A673 (cell line): ENCODE data around the gene PDAP1. TPM values are rescaled to one million over a fixed set of nuclear protein-coding genes. Genes with fewer than 3 reads are reported as not detected.

Experiments used
- BruUV-seq: library from RNA; stranded (reverse); fragments of 400-500 nt; replicated peaks from 2 replicates; lab custom pipeline; 2021; lab: Mats Ljungman, UMichigan
- CTCF ChIA-PET: fragments of 300-600 bp; sonication (Branson Sonifier 250); formaldehyde crosslinking; loops from one replicate; lab custom pipeline; 2022; ENCODE audit warnings: antibody characterized with exemption; lab: Charles Lee
- POLR2A ChIA-PET: fragments of 300-600 bp; sonication (Branson Sonifier 250); formaldehyde crosslinking; loops from one replicate; lab custom pipeline; 2022; ENCODE audit warnings: antibody characterized with exemption; ENCODE audit not compliant: low non-redundant PET; lab: Charles Lee
- DNase-seq: peaks from one replicate; pipeline ENCODE4 v3.0.0-alpha.2; 2015; ENCODE audit warnings: low spot score
- H3K27ac ChIP-seq: fragments of 200-600 bp; sonication (generic); 2 replicates; pipeline ENCODE4 v1.5.1; 2016; ENCODE audit warnings: mixed run types, low read depth, mild to moderate bottlenecking, mixed read lengths, antibody characterized with exemption, low read length; ENCODE audit not compliant: poor library complexity, severe bottlenecking
- H3K27me3 ChIP-seq: fragments of 200-600 bp; sonication (generic); replicated peaks from 2 replicates; pipeline ENCODE4 v1.6.1; 2017; ENCODE audit warnings: mixed run types, low read depth, mild to moderate bottlenecking, mixed read lengths, antibody characterized with exemption, low read length; ENCODE audit not compliant: insufficient read depth, poor library complexity
- H3K36me3 ChIP-seq: fragments of 200-600 bp; sonication (generic); 2 replicates; pipeline ENCODE4 v1.6.1; 2016; ENCODE audit warnings: mixed run types, mild to moderate bottlenecking, mixed read lengths, antibody characterized with exemption, low read length; ENCODE audit not compliant: insufficient read depth, poor library complexity, severe bottlenecking
- H3K4me1 ChIP-seq: fragments of 200-600 bp; sonication (generic); 2 replicates; pipeline ENCODE4 v1.6.1; 2017; ENCODE audit warnings: mixed run types, mild to moderate bottlenecking, mixed read lengths, antibody characterized with exemption, low read length; ENCODE audit not compliant: insufficient read depth, poor library complexity, severe bottlenecking
- H3K4me3 ChIP-seq: fragments of 200-600 bp; sonication (generic); 2 replicates; pipeline ENCODE4 v1.5.1; 2016; ENCODE audit warnings: low read depth, mixed run types, mild to moderate bottlenecking, mixed read lengths, low read length; ENCODE audit not compliant: poor library complexity, severe bottlenecking
- H3K9me3 ChIP-seq: fragments of 200-600 bp; sonication (generic); 2 replicates; pipeline ENCODE4 v1.6.1; 2016; ENCODE audit warnings: mixed run types, low read depth, mild to moderate bottlenecking, mixed read lengths, antibody characterized with exemption, low read length; ENCODE audit not compliant: poor library complexity, severe bottlenecking
- EZH2 ChIP-seq: fragments of 200-600 bp; sonication (generic); IDR thresholded peaks from 2 replicates; pipeline ENCODE4 v1.6.1; 2017; ENCODE audit warnings: borderline replicate concordance, low read depth, mild to moderate bottlenecking, mixed read lengths, antibody characterized with exemption, low read length; ENCODE audit not compliant: poor library complexity, severe bottlenecking
- intact Hi-C: fragments of 100-400 bp; cut with micrococcal nuclease; formaldehyde crosslinking; loops from one replicate; pipeline ENCODE4 v1.10.0; 2022; ENCODE audit not compliant: unreplicated experiment
- total RNA-seq: library from RNA; stranded (reverse); gene quantifications from 2 replicates; pipeline ENCODE4 v1.2.3, GENCODE V29; 2021
- TF ChIP-seq, protein P1 (sequence below): fragments of 300-800, 200-600 bp; sonication (generic); conservative IDR thresholded peaks from 2 replicates; pipeline ENCODE4 v1.5.1; 2017; ENCODE audit warnings: low read depth, mild to moderate bottlenecking, antibody characterized with exemption, low read length, moderate library complexity, mixed read lengths

PDAP1 gene
- total RNA-seq, 1 experiment from 2014 or later = 164 TPM

DNA sequence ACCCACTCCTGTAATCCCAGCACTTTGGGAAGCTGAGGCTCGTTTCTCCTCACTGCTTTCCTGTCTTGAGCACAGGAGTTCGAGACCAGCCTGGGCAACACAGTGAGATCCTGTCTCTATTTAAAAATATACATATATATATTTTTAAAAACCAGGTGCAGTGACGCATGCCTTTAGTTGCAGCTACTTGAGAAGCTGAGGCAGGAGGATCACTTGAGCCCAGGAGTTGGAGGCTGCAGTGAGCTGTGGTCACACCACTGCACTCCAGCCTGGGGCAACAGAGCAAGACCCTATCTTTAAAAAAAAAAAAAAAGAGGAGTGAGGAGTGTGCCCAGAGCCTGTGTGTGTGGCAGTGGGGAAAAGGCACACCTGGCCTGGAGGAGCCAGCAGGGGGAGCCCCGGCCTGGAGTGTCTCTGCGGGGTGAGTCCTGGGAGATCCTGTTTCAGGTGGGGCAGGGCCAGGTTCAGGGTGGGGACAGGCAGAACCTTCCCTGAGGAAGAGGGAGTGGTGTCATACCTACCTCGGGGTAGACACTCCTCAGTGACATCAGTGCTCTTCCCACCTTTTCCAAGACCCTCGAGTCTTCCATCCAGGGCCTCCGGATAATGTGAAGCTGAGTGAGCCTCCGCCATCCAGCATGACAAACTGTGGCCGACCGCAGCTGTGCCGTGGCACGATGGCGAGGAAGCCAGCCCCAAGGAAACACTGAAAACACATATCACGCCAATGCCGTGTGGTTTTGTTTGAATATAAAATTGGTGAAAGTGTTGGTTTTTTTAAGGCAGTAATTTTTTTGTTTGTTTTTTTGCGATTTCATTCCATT, 42.9 kb downstream of the PDAP1 start:
- ChIA-PET CTCF (no interaction called here), POLR2A (no interaction called here)
- Histone ChIP-seq H3K36me3 (peaks cover 35% of the 10 kb centered on the region), H3K27me3 (no peaks in the 10 kb centered on the region), H3K4me3 (no peak overlapping the region), H3K9me3 (no peaks in the 10 kb centered on the region), H3K27ac (no peak overlapping the region), H3K4me1 (peaks cover 3% of the 10 kb centered on the region)
- TF ChIP-seq, protein P1, sequence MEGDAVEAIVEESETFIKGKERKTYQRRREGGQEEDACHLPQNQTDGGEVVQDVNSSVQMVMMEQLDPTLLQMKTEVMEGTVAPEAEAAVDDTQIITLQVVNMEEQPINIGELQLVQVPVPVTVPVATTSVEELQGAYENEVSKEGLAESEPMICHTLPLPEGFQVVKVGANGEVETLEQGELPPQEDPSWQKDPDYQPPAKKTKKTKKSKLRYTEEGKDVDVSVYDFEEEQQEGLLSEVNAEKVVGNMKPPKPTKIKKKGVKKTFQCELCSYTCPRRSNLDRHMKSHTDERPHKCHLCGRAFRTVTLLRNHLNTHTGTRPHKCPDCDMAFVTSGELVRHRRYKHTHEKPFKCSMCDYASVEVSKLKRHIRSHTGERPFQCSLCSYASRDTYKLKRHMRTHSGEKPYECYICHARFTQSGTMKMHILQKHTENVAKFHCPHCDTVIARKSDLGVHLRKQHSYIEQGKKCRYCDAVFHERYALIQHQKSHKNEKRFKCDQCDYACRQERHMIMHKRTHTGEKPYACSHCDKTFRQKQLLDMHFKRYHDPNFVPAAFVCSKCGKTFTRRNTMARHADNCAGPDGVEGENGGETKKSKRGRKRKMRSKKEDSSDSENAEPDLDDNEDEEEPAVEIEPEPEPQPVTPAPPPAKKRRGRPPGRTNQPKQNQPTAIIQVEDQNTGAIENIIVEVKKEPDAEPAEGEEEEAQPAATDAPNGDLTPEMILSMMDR = peak; percentile 54
- TF ChIP-seq EZH2 = no peak
- peak; percentile 29 for DNase-seq
- BruUV-seq = no TSS peak
- intact Hi-C loops = no loop called here

DNA sequence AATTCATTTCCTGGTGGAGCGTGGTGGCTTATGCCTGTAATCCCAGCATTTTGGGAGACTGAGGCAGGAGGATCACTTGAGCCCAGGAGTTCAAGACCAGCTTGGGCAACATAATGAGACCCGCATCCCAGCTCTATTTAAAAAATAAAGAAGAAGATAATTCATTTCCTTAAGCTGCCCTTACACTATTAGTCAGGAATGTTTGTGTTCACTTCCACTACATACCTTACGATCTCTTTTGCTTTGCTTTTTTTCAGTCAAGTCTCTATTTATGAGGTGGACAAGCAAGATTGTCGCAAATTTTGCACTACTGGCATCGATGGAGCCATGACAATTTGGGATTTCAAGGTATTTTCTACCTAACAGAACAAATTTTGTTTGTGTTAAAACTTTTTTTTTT, 45.1 kb downstream of the PDAP1 start:
- ChIA-PET CTCF (interaction anchor here (0.8 kb wide), 1 partner anchor 217 kb away, joined by 7 read pairs; no protein-coding TSS in a partner anchor), POLR2A (no interaction called here)
- peaks cover 46% of the 10 kb centered on the region for H3K36me3 ChIP-seq
- no peaks in the 10 kb centered on the region for H3K27me3 ChIP-seq
- H3K27ac ChIP-seq = no peak overlapping the region
- BruUV-seq = no TSS peak
- TF ChIP-seq, protein P1 = no peak
- TF ChIP-seq EZH2 = no peak
- no peaks in the 10 kb centered on the region for H3K9me3 ChIP-seq
- intact Hi-C loops = no loop called here
- H3K4me1 ChIP-seq = peaks cover 3% of the 10 kb centered on the region
- no peak overlapping the region for H3K4me3 ChIP-seq
- DNase-seq = no peak

DNA sequence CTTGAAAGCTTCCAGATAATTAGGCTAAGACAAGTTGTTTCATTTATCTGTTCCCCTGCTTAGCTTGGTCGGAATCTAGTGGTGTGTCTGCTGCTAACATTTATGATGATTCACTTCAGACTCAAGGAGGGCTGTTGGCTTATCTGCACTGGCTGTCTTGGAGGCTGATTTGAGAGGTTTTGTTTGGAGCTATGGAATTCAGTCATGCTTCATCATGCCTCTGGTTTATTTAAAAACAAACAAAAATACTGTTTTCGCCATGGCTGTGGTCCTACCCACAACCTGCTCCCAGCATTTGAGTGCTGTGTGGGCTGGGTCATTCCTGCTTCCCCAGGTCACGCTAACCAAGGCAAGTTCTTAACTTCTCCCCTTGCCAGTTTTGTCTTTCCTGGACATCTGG, 45.6 kb downstream of the PDAP1 start:
- Histone ChIP-seq H3K4me3 (no peak overlapping the region), H3K4me1 (peaks cover 3% of the 10 kb centered on the region), H3K27me3 (no peaks in the 10 kb centered on the region), H3K9me3 (no peaks in the 10 kb centered on the region), H3K27ac (no peak overlapping the region), H3K36me3 (peaks cover 50% of the 10 kb centered on the region)
- TF ChIP-seq, protein P1 = no peak
- TF ChIP-seq EZH2 = no peak
- POLR2A ChIA-PET = no interaction called here
- intact Hi-C loops = no loop called here
- CTCF ChIA-PET = interaction anchor here (0.8 kb wide), 1 partner anchor 218 kb away, joined by 7 read pairs; no protein-coding TSS in a partner anchor
- DNase-seq = no peak
- BruUV-seq = no TSS peak
